Lung microvascular endothelial cell (primary cell): Measurements from ENCODE around the gene VEGFA. TPM values are rescaled to one million over a fixed set of nuclear protein-coding genes. Genes with fewer than 3 reads are reported as not detected.
"Not testable (repeated sequence)": the region's sequence is repeated elsewhere in the genome, so short reads cannot be mapped to it uniquely, and the experiment has no call there.

Experiments
- DNase-seq, 2 donors: peaks; one replicate each; pipeline versions ENCODE4 v3.0.0 to v3.0.0-alpha.2; 2010; ENCODE audit warnings: low read depth in 2 of 2
- total RNA-seq: library from RNA; depleted of rRNA; stranded (reverse); fragments of >200 nt; gene quantifications from 2 replicates; pipeline ENCODE4 v1.2.1, GENCODE V29; 2014

The VEGFA gene
- total RNA-seq, 1 donor from 2014 or later = 12.1 TPM

GRCh38 chr6:43801495-43802181 lies 31.6 kb downstream of the VEGFA start:
- DNase-seq = no peak

- no peak for DNase-seq
Measured at GRCh38 chr6:43803055-43803782, 33.2 kb downstream of the VEGFA start.

GRCh38 chr6:43803783-43804549 lies 34.0 kb downstream of the VEGFA start:
- no peak for DNase-seq

GRCh38 chr6:43804550-43805223 lies 34.7 kb downstream of the VEGFA start:
- no peak for DNase-seq

GRCh38 chr6:43805699-43806042 lies 35.7 kb downstream of the VEGFA start:
- no peak for DNase-seq

- DNase-seq = no peak
Measured at GRCh38 chr6:43806043-43806757, 36.2 kb downstream of the VEGFA start.

- no peak for DNase-seq
Measured at GRCh38 chr6:43806758-43807227, 36.8 kb downstream of the VEGFA start.

GRCh38 chr6:43807228-43808061 lies 37.4 kb downstream of the VEGFA start:
- DNase-seq = no peak

- no peak for DNase-seq
Measured at GRCh38 chr6:43808412-43808811, 38.4 kb downstream of the VEGFA start.

- DNase-seq = peak in 1 of 2 donors; percentile 48
Measured at GRCh38 chr6:43809417-43810305, 39.6 kb downstream of the VEGFA start.

- DNase-seq = no peak
Measured at GRCh38 chr6:43810965-43811732, 41.1 kb downstream of the VEGFA start.

GRCh38 chr6:43811733-43812099 lies 41.7 kb downstream of the VEGFA start:
- no peak for DNase-seq

GRCh38 chr6:43812850-43813578 lies 43.0 kb downstream of the VEGFA start:
- no peak for DNase-seq

- DNase-seq = no peak
Measured at GRCh38 chr6:43814111-43814510, 44.1 kb downstream of the VEGFA start.

- DNase-seq = no peak
Measured at GRCh38 chr6:43814865-43815264, 44.9 kb downstream of the VEGFA start.

GRCh38 chr6:43817192-43817591 lies 47.2 kb downstream of the VEGFA start:
- peak; percentile 23 to 43 for DNase-seq

- not testable (repeated sequence) for DNase-seq
Measured at GRCh38 chr6:43818973-43819372, 49.0 kb downstream of the VEGFA start.

GRCh38 chr6:43819958-43820357 lies 49.9 kb downstream of the VEGFA start:
- no peak for DNase-seq
